Parathyroid adenoma (tissue), 2 donors: ENCODE data around the gene TMEM270.

Experiments used
- H2AFZ ChIP-seq: fragments of 300-600 bp; sonication (generic); one replicate; pipeline ENCODE4 v1.7.0; 2017; ENCODE audit warnings: antibody characterized with exemption, mild to moderate bottlenecking
- H3K27ac ChIP-seq: fragments of 300-600 bp; sonication (generic); one replicate; pipeline ENCODE4 v1.7.0; 2017
- H3K27me3 ChIP-seq: fragments of 300-600 bp; sonication (generic); one replicate; pipeline ENCODE4 v1.7.0; 2017; ENCODE audit warnings: low read length; ENCODE audit not compliant: control insufficient read depth, insufficient read depth
- H3K36me3 ChIP-seq: fragments of 300-600 bp; sonication (generic); one replicate; pipeline ENCODE4 v1.7.0; 2017; ENCODE audit warnings: low read length; ENCODE audit not compliant: control insufficient read depth, insufficient read depth
- H3K4me1 ChIP-seq: fragments of 300-600 bp; sonication (generic); one replicate; pipeline ENCODE4 v1.7.0; 2017; ENCODE audit warnings: control low read depth
- H3K4me2 ChIP-seq: fragments of 300-600 bp; sonication (generic); one replicate; pipeline ENCODE4 v1.7.0; 2017; ENCODE audit warnings: low read length
- H3K4me3 ChIP-seq: fragments of 300-600 bp; sonication (generic); one replicate; pipeline ENCODE4 v1.7.0; 2017; ENCODE audit warnings: low read depth, low read length
- H3K79me2 ChIP-seq: fragments of 300-600 bp; sonication (generic); one replicate; pipeline ENCODE4 v1.7.0; 2017; ENCODE audit warnings: control low read depth
- H3K9ac ChIP-seq: fragments of 300-600 bp; sonication (generic); one replicate; pipeline ENCODE4 v1.7.0; 2017; ENCODE audit warnings: mild to moderate bottlenecking
- H3K9me3 ChIP-seq: fragments of 300-600 bp; sonication (generic); one replicate; pipeline ENCODE4 v1.7.0; 2017; ENCODE audit warnings: low read length; ENCODE audit not compliant: control insufficient read depth
- CTCF ChIP-seq: fragments of 300-600 bp; sonication (generic); IDR thresholded peaks from one replicate; pipeline ENCODE4 v1.7.0; 2017; ENCODE audit warnings: antibody characterized with exemption, mild to moderate bottlenecking
- donor health status: primary hyperparathyroidism.

Gene TMEM270

DNA sequence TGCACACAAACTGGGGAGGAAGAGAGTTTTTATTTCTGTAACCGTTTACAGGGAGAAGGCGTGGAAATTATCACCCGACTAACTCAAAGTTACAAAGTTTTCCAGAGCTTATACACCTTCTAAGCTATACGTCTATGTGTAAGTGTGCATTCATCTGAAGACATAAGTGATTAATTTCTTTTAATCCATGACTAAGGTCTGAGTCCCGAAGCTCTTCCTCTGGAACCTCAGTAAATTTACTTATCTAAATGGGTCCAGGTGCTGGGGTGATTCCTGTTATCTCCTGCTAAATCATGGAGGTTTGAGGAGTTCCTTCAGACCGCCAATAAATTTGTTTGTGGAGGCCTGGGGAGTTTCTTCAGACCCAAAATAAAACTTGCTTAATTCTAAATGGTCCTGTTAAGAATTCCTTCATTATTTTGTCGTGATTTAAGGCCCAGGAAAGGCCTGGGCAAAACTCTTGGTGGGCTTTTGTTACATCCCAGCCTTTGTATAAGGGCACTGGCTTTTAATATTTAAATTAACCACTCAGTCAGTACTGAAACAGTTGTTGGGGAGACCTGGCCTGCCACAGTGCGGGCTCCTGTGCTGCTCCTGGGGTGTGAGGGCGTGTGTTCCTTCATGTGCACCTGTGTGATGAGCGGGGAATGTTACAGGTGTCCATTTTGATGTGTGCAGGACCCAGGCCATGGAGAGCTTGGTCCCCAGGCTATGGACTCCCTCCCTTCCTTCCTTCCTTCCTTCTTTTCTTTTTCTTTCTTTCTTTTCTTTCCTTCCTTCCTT lies 12.8 kb upstream of the TMEM270 start:
- H3K4me3 ChIP-seq, result no peak overlapping the region

GRCh38 chr7:73850781-73851207 lies 10.2 kb upstream of the TMEM270 start:
- H3K27me3 ChIP-seq, result no peaks in the 10 kb centered on the region
- H3K4me3 ChIP-seq, result no peak overlapping the region
- no peak for TF ChIP-seq CTCF
- H3K4me1 ChIP-seq, result peaks cover 10% of the 10 kb centered on the region
- no peak overlapping the region for H2AFZ ChIP-seq
- no peaks in the 10 kb centered on the region for H3K79me2 ChIP-seq
- no peak overlapping the region for H3K27ac ChIP-seq
- no peaks in the 10 kb centered on the region for H3K36me3 ChIP-seq
- no peaks in the 10 kb centered on the region for H3K9me3 ChIP-seq
- H3K4me2 ChIP-seq, result peak overlapping the region; percentile 2
- no peak overlapping the region for H3K9ac ChIP-seq

More for the DNA sequence above, 12.8 kb upstream of the TMEM270 start:
- Histone ChIP-seq H2AFZ (no peak overlapping the region), H3K27ac (no peak overlapping the region), H3K9me3 (no peaks in the 10 kb centered on the region), H3K36me3 (no peaks in the 10 kb centered on the region), H3K27me3 (no peaks in the 10 kb centered on the region), H3K79me2 (no peaks in the 10 kb centered on the region), H3K4me2 (no peak overlapping the region), H3K9ac (no peak overlapping the region), H3K4me1 (peaks cover 10% of the 10 kb centered on the region)
- TF ChIP-seq CTCF, result no peak

- H3K4me3 ChIP-seq, result peak overlapping the region; percentile 14
- H3K9me3 ChIP-seq, result no peaks in the 10 kb centered on the region
- H3K9ac ChIP-seq, result no peak overlapping the region
- H3K4me1 ChIP-seq, result peaks cover 10% of the 10 kb centered on the region
- TF ChIP-seq CTCF, result no peak
- peak overlapping the region; percentile 18 for H3K4me2 ChIP-seq
- H3K79me2 ChIP-seq, result no peaks in the 10 kb centered on the region
- H3K27ac ChIP-seq, result no peak overlapping the region
- H3K27me3 ChIP-seq, result no peaks in the 10 kb centered on the region
- no peaks in the 10 kb centered on the region for H3K36me3 ChIP-seq
- H2AFZ ChIP-seq, result peak overlapping the region; percentile 25
These were observed 9.3 kb upstream of the TMEM270 start for GRCh38 chr7:73851410-73852338.

GRCh38 chr7:73852500-73852899 lies 8.5 kb upstream of the TMEM270 start:
- Histone ChIP-seq H2AFZ (peak overlapping the region; percentile 25), H3K9ac (no peak overlapping the region), H3K4me3 (peak overlapping the region; percentile 14), H3K27me3 (no peaks in the 10 kb centered on the region), H3K79me2 (no peaks in the 10 kb centered on the region), H3K36me3 (no peaks in the 10 kb centered on the region), H3K9me3 (no peaks in the 10 kb centered on the region), H3K4me1 (peaks cover 10% of the 10 kb centered on the region), H3K27ac (no peak overlapping the region), H3K4me2 (no peak overlapping the region)
- TF ChIP-seq CTCF, result no peak
